Memory B cell (primary cell): ENCODE measurements around the gene C17orf67.

Experiments
- ATAC-seq: fragments of 150-1000 bp; cut with Tn5 transposase; 2 replicates; pipeline ENCODE4 v1.10.0; 2021; ENCODE audit warnings: low read depth, mild to moderate bottlenecking, moderate library complexity
- DNase-seq, 2 donors: peaks; one replicate each; pipeline ENCODE4 v3.0.0; 2022; ENCODE audit warnings: low spot score in 2 of 2
- H3K27ac Mint-ChIP-seq: one replicate; pipeline ENCODE4 v1.8.0; 2022; ENCODE audit warnings: mild to moderate bottlenecking, moderate library complexity, mixed read lengths
- H3K27me3 Mint-ChIP-seq: one replicate; pipeline ENCODE4 v1.8.0; 2022; ENCODE audit warnings: mixed read lengths
- H3K36me3 Mint-ChIP-seq: one replicate; pipeline ENCODE4 v1.8.0; 2022; ENCODE audit warnings: mild to moderate bottlenecking, mixed read lengths
- H3K4me1 Mint-ChIP-seq: one replicate; pipeline ENCODE4 v1.8.0; 2022; ENCODE audit warnings: mixed read lengths
- H3K4me3 Mint-ChIP-seq: one replicate; pipeline ENCODE4 v1.8.0; 2022; ENCODE audit warnings: mild to moderate bottlenecking, moderate library complexity, mixed read lengths
- H3K9me3 Mint-ChIP-seq: one replicate; pipeline ENCODE4 v1.8.0; 2022; ENCODE audit warnings: mixed read lengths

Gene C17orf67, protein sequence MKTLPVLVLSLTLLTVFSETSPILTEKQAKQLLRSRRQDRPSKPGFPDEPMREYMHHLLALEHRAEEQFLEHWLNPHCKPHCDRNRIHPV

DNA sequence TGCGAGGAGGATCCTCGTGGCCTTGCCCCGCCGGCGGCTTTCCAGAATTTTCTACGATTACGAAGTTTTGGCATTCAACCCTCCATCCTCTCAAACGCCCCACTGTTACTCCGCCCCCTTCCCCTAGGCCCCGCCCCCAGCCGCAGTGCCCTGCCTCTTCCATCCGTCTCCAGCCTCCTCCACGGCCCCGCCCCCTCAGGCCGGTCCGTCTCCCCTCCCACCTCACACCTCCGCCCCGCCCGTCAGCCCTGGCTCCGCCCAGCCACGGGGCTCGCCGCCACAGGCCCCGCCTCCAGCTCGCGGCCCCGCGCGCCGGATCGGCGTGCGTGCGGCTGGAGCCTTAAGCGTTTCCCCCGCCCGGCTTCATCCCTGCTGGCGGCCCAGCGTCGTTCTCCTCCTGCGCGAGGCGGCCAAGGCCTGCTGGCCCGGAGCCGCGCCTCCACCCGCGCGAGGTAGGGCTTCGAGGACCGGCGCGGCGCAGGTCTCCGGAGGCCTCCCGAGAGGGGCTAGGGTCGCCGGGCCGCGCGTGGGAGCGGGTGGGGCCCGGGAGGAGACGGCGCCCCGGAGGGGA, at the start of gene C17orf67, which contains the start of gene DGKE:
TSS of gene C17orf67 (minus strand) at position 112 of the 571 bp plus-strand sequence. CDS start 18,110 bp downstream, outside the sequence.
TSS of gene DGKE (plus strand) at position 343 of the 571 bp plus-strand sequence. CDS start 645 bp downstream, outside the sequence.
- peak; percentile 99 for DNase-seq
- peaks cover 38% of the 10 kb centered on the region for H3K4me1 Mint-ChIP-seq
- peak within 1 kb of the TSS; percentile 87 for H3K27ac Mint-ChIP-seq
- peak; percentile 83 for ATAC-seq
- peaks cover 11% of the 10 kb centered on the region for H3K36me3 Mint-ChIP-seq
- no peaks in the 10 kb centered on the region for H3K27me3 Mint-ChIP-seq
- peak within 1 kb of the TSS; percentile 95 for H3K4me3 Mint-ChIP-seq
- no peaks in the 10 kb centered on the region for H3K9me3 Mint-ChIP-seq

DNA sequence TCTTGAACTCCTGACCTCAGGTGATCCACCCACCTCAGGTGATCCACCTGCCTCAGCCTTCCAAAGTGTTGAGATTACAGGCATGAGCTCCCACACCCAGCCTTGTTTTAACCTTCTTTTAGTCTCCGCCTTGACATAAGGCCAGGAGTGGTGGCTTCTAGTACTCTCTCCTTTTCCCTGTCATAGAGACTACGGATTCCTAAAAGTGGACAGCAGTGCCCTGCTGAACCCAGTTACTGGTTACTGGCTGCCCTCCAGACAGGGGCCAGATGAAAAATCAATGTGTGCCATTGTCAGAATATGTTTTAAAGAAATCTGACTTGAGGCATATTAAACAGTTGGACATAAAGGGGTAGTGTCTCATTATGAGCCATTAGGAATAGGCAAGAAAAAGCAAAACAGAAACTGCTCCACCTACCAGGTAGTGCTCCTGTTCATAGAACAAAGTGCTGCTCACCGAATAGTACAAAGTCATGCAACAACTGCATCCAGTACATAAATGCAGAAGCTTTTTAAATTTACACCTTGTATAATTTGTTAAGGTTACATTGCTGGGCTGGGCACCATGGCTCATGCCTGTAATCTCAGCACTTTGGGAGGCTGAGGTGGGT, 48.1 kb upstream of the C17orf67 start:
- no peak for ATAC-seq
- no peaks in the 10 kb centered on the region for H3K27me3 Mint-ChIP-seq

DNA sequence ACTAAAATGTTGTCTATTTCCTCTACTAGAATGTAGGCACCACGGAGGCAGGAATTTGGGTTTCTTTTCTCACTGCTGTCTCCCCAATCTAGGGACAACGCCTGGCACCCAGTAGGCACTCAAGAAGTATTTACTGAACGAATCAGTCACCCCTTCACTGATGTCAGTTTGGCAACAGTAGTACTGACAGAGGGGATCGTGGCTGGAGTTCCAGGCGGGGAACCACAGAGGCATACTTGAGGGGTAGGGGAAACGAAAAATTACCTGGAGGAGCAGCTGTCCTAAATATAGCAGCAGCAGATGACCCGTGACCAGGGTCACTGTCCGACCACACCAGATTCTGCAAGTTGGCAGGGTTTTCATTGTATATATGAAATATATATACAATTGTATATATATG, 46.9 kb upstream of the C17orf67 start:
- peaks cover 8% of the 10 kb centered on the region for H3K36me3 Mint-ChIP-seq
- H3K9me3 Mint-ChIP-seq = peaks cover 2% of the 10 kb centered on the region
- no peak for DNase-seq
- H3K27ac Mint-ChIP-seq = no peak overlapping the region
- no peaks in the 10 kb centered on the region for H3K27me3 Mint-ChIP-seq
- H3K4me1 Mint-ChIP-seq = peaks cover 9% of the 10 kb centered on the region
- no peak for ATAC-seq
- H3K4me3 Mint-ChIP-seq = no peak overlapping the region

More for the DNA sequence above, 48.1 kb upstream of the C17orf67 start:
- H3K36me3 Mint-ChIP-seq = peaks cover 13% of the 10 kb centered on the region
- H3K9me3 Mint-ChIP-seq = peaks cover 2% of the 10 kb centered on the region
- no peak for DNase-seq
- no peak overlapping the region for H3K4me3 Mint-ChIP-seq
- peaks cover 13% of the 10 kb centered on the region for H3K4me1 Mint-ChIP-seq
- H3K27ac Mint-ChIP-seq = no peak overlapping the region

DNA sequence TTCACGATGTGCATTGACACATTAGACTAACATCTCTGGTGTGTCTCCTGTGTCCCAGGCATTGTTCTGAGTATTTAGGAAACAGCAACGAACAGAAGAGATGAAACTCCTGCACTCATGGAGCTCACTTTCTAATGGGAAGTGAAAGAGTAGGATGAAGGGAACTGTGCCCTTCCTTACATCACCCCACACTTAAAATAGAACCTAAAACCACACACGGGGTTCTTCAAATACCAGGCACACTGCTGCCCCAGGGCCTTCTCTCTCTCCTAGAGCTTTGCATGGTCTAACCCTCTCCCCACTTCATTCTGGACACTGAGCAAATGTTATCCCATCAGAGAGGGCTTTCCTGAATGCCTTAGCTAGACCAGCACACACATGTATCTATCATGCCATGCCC, 46.4 kb upstream of the C17orf67 start:
- Mint-ChIP-seq H3K27me3 (no peaks in the 10 kb centered on the region), H3K9me3 (peaks cover 2% of the 10 kb centered on the region), H3K27ac (no peak overlapping the region), H3K36me3 (peaks cover 5% of the 10 kb centered on the region), H3K4me1 (peaks cover 9% of the 10 kb centered on the region), H3K4me3 (no peak overlapping the region)
- ATAC-seq (no peak), DNase-seq (no peak)

DNA sequence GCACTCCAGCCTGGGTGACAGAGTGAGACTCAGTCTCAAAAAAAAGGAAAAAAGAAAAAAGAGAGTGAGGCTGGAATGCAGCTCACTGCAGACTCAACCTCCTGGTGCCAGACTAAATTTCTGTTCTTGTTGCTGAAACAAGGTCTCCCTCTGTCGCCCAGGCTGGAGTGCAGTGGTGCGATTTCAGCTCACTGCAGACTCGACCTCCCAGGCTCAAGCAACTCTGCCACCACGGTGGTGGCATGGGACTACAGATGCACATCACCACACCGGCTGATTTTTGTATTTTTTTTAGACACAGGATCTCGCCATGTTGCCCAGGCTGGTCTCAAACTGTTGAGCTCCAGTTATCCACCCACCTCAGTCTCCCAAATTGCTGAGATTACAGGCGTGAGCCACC, 45.6 kb upstream of the C17orf67 start:
- Mint-ChIP-seq H3K4me3 (no peak overlapping the region), H3K9me3 (peaks cover 2% of the 10 kb centered on the region), H3K4me1 (peaks cover 7% of the 10 kb centered on the region), H3K27ac (no peak overlapping the region), H3K27me3 (no peaks in the 10 kb centered on the region), H3K36me3 (peaks cover 3% of the 10 kb centered on the region)
- DNase-seq (no peak), ATAC-seq (no peak)

DNA sequence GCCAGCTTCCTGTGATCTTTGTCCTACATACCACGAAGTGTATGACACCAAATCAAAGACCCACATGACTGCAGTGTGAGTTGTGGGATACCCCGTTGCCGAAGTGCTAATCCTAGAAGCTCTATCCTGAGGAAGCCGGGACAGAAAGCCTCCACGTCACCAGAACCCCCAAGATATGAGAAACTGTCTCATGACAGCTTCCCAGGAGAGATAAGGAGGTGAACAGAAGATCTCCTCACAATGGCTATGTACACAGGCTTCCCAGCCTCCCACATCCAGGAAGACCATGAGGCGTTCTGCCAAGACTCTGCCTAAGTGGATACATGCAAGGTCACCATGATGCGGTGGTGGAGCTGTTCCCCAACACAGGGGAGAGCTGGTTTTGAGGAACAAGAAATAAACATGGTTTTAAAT, 43.1 kb upstream of the C17orf67 start:
- Mint-ChIP-seq H3K9me3 (peaks cover 2% of the 10 kb centered on the region), H3K4me1 (peaks cover 7% of the 10 kb centered on the region), H3K27ac (no peak overlapping the region), H3K27me3 (no peaks in the 10 kb centered on the region), H3K4me3 (no peak overlapping the region), H3K36me3 (peaks cover 3% of the 10 kb centered on the region)
- DNase-seq (no peak), ATAC-seq (no peak)

DNA sequence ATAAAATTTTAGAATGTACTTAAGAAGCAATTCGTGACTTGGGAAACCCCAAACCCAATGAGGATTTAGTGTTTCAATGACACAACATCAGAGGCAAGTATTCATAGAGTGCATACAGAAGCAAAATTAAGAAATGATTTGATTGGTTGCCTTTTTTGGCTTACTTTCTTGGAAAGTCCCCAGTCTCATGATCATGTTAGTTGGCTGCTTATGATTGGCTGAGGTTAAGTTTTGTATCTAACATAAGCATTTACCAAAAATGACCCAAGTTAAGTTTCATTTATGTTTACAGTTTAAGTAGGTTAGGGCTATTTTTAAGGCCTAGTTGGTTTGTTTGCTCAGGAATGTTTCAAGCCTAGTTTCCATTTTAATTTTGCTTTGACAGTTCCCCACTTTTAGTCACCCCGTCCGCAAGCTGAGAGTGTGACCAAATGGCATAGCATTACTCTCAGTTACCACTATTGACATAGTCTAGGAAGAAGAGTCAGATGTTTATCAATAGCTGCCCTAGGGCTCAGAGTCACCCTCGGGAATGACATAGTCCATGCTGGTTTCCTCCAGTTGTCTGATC, 36.4 kb upstream of the C17orf67 start:
- Mint-ChIP-seq H3K27ac (no peak overlapping the region), H3K4me3 (no peak overlapping the region), H3K36me3 (peaks cover 4% of the 10 kb centered on the region), H3K27me3 (no peaks in the 10 kb centered on the region), H3K9me3 (no peaks in the 10 kb centered on the region), H3K4me1 (peaks cover 7% of the 10 kb centered on the region)
- DNase-seq (no peak), ATAC-seq (peak; percentile 67)

DNA sequence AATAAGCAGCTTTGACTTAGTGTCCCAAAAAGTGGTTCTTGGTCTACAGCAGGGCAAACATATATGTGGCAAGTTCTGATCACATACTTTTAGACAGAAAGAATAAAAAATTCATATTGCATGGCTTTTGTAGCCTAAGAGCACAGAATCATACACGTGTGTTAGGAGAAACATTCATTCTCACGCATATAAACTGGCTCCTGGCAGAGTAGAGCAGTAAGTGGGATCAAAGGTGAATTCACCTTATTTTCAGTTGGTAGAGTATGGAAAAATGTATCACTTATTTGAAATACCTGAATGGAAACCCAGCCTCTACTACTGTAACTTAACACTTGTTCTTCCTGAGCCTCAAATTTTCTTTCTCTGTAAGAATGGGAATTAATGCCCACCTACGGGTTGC, 35.0 kb upstream of the C17orf67 start:
- H3K27ac Mint-ChIP-seq = no peak overlapping the region

DNA sequence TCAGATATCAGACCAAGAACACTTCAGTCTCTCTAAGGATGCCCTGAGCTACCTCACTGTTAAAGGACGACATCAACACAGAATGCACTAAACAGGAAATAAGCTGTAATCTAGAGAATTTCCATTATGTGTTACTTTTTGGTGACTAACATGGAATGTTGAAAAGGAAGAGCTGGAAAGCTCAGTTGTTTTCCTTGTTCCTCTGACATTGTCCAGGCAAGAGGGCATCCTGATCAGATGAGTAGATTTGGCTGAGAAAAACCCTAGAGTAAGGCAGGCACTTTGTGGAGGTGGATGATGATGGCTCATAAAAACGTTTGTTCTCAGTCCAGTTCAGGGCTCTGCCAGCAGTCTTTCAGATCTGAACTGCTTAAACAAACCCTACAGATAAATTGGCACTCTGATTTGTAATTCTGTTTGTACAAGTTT, 34.2 kb upstream of the C17orf67 start:
- ATAC-seq = no peak
- peaks cover 5% of the 10 kb centered on the region for H3K36me3 Mint-ChIP-seq

More for the DNA sequence above, 35.0 kb upstream of the C17orf67 start:
- no peaks in the 10 kb centered on the region for H3K27me3 Mint-ChIP-seq
- ATAC-seq (no peak), DNase-seq (no peak)
- no peak overlapping the region for H3K4me3 Mint-ChIP-seq
- H3K36me3 Mint-ChIP-seq = peaks cover 4% of the 10 kb centered on the region
- peaks cover 7% of the 10 kb centered on the region for H3K4me1 Mint-ChIP-seq
- no peaks in the 10 kb centered on the region for H3K9me3 Mint-ChIP-seq

DNA sequence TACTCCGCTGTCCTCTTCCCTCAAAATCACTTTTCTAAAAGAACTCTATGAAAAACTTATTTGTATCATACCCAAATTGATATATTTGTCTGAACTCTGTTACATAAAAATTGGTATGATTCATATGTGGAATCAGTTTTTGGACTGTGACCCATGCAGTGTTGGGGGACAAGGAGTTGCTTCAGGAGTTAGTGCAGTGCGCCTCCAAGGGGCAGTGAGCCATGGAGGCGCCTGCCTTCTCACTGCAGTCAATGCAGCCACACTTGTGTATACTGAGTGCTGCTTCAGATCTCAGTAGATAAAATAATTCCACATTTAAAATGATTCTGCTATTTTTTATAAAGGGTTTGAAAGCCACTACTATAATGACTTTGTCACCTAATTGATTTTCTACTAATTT, 32.8 kb upstream of the C17orf67 start:
- Mint-ChIP-seq H3K4me3 (no peak overlapping the region), H3K4me1 (peaks cover 7% of the 10 kb centered on the region), H3K9me3 (no peaks in the 10 kb centered on the region), H3K27ac (no peak overlapping the region), H3K27me3 (no peaks in the 10 kb centered on the region), H3K36me3 (peaks cover 10% of the 10 kb centered on the region)
- ATAC-seq = no peak
- DNase-seq = no peak

More for the DNA sequence above, 34.2 kb upstream of the C17orf67 start:
- no peaks in the 10 kb centered on the region for H3K9me3 Mint-ChIP-seq
- H3K27ac Mint-ChIP-seq = no peak overlapping the region
- DNase-seq = no peak
- no peak overlapping the region for H3K4me3 Mint-ChIP-seq
- no peaks in the 10 kb centered on the region for H3K27me3 Mint-ChIP-seq
- H3K4me1 Mint-ChIP-seq = peaks cover 7% of the 10 kb centered on the region

DNA sequence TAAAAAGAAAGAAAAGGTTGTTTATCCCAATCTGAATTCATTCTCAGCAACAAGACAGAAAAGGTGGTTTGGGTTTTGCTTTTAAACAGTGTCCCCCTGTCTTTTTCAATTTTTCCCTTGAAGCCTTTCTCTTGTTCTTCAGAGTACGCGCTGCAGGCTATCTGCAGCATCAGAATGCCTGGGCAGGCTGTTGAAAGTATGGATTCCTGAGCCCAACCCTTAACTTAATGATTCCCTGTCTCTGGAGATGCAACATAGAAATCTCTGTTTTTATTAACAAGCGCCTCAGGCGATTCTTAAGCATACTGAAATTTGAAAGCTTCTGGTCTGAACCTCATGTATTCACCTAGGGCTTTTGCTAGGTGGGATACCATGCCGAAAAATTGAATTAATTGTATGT, 32.4 kb upstream of the C17orf67 start:
- H3K4me1 Mint-ChIP-seq = peaks cover 7% of the 10 kb centered on the region
- DNase-seq (no peak), ATAC-seq (no peak)
- H3K27ac Mint-ChIP-seq = no peak overlapping the region
- H3K27me3 Mint-ChIP-seq = no peaks in the 10 kb centered on the region
- H3K36me3 Mint-ChIP-seq = peaks cover 14% of the 10 kb centered on the region
- H3K9me3 Mint-ChIP-seq = no peaks in the 10 kb centered on the region
- H3K4me3 Mint-ChIP-seq = no peak overlapping the region

DNA sequence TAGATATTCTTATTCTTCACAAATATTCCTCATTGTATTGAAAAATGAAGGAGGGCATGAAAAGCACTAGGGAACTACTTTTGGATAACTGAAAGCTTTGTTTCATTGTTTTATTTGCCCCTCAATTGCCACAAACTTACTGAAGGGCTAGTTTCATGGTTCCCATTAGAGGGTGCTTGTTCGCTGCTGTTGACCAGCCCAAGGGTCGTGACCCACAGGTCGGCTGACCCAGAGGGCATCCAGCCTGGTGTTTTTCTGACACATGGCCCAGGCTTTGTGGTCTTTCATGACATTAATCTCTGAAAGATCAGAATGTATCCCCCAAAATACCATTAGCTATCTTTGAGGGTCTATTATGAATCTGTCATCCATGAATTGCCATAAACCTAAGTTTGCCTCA, 30.3 kb upstream of the C17orf67 start:
- no peak overlapping the region for H3K27ac Mint-ChIP-seq
- H3K4me1 Mint-ChIP-seq = peaks cover 7% of the 10 kb centered on the region
- DNase-seq (no peak), ATAC-seq (no peak)
- peaks cover 18% of the 10 kb centered on the region for H3K36me3 Mint-ChIP-seq
- no peaks in the 10 kb centered on the region for H3K9me3 Mint-ChIP-seq
- no peaks in the 10 kb centered on the region for H3K27me3 Mint-ChIP-seq
- H3K4me3 Mint-ChIP-seq = no peak overlapping the region

DNA sequence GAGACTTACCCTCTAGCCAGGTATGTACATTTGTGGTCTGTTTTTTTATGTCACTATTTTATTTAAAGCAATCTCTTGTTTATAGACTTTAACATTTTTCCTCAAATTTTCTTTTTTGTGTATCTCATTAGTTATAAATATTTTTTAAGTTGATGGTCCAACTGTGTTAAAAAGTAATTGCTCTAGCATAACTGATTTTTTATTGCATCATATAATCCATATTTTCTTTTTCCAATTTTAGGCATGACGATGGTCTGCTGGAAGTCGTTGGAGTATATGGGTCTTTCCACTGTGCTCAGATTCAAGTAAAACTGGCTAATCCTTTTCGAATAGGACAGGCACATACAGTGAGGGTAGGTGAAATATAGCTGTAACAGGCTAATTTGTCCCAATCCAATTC, 28.2 kb upstream of the C17orf67 start:
- H3K4me1 Mint-ChIP-seq = peaks cover 7% of the 10 kb centered on the region
- H3K4me3 Mint-ChIP-seq = no peak overlapping the region
- H3K27ac Mint-ChIP-seq = no peak overlapping the region
- no peaks in the 10 kb centered on the region for H3K9me3 Mint-ChIP-seq
- ATAC-seq (no peak), DNase-seq (no peak)
- H3K36me3 Mint-ChIP-seq = peaks cover 17% of the 10 kb centered on the region
- H3K27me3 Mint-ChIP-seq = no peaks in the 10 kb centered on the region

DNA sequence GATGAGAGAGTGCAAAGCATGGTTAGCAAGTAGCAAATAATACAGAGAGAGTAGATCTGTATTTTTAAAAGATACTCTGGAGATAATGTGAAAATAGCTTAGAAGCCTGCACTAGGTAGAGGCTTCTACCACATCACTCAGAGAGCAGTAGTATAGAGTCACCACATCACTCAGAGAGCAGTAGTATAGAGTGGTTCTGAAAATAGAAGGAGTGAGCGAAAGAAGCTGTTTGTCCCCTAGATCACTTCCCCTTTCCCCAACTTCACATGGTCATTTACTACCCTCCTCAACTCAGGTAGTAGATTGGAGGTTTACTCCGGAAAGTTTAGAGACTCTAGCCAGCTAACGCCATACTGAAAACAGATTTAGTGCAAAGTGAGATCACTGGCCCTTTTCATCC, 17.3 kb upstream of the C17orf67 start:
- H3K36me3 Mint-ChIP-seq = peaks cover 34% of the 10 kb centered on the region
- no peak overlapping the region for H3K27ac Mint-ChIP-seq
- no peaks in the 10 kb centered on the region for H3K9me3 Mint-ChIP-seq
- no peaks in the 10 kb centered on the region for H3K27me3 Mint-ChIP-seq
- DNase-seq (no peak), ATAC-seq (no peak)
- peaks cover 9% of the 10 kb centered on the region for H3K4me1 Mint-ChIP-seq
- no peak overlapping the region for H3K4me3 Mint-ChIP-seq
